Measurements from ENCODE around the gene RBMS1.

Gene RBMS1

DNA sequence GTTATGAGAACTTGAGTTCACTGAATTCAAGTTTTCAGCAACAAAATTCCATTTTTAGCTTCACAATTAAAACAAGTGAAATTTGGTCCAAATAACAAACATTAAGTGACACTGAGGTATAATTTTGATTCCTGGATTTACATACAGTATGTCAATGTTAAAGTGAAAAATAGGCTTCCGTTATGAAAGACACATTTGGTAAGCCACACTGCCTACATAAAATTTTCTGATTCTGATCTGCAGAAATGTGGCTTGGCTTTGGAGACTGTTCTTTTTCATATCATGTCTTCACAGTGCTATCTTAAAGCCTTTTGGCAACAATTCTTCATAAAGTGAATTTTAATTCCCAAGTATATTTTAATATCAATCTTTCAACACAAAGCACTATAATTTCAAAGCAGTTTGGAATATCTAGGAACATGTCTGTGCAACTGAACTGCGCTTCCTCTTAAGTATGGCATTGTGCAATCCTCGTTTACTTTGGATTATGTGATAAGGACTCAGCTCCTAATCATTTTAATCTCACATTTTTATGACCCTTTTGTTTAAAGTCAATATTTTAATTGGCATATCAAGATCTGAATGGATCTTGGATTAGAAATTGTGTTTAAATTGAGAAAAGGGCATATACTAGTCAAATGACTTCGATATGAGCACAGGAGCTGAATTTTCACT is 60.0 kb downstream of the RBMS1 start:
- no peak overlapping the region for H3K4me3 ChIP-seq (ENCODE audit: low read length)
- no peaks in the 10 kb centered on the region for H3K27me3 ChIP-seq (ENCODE audit: insufficient read depth, low read length)
- peaks cover 13% of the 10 kb centered on the region; the same call in 1 of the 2 replicates for H3K4me1 ChIP-seq (ENCODE audit: insufficient read depth, low read length)
- H3K9ac ChIP-seq (ENCODE audit: low read depth, low read length) = no peak overlapping the region
- WGBS = 95% methylated on average over 4 of the region's 4 CpGs
- no peak overlapping the region for H3K27ac ChIP-seq (ENCODE audit: low read depth, low read length)
- H3K36me3 ChIP-seq (ENCODE audit: insufficient read depth, low read length) = 0 out of 2 replicates have a peak, but pooled peaks cover 8% of the 10 kb centered on the region
- H3K9me3 ChIP-seq (ENCODE audit: insufficient read depth, low read depth, low read length) = peaks cover 10% of the 10 kb centered on the region; the same call in 1 of the 2 replicates

GRCh38 chr2:160432633-160433032 is 61.0 kb downstream of the RBMS1 start:
- Histone ChIP-seq H3K9me3 (ENCODE audit: insufficient read depth, low read depth, low read length) (peaks cover 10% of the 10 kb centered on the region; the same call in 1 of the 2 replicates), H3K4me3 (ENCODE audit: low read length) (no peak overlapping the region), H3K4me1 (ENCODE audit: insufficient read depth, low read length) (peaks cover 16% of the 10 kb centered on the region; the same call in 1 of the 2 replicates), H3K36me3 (ENCODE audit: insufficient read depth, low read length) (0 out of 2 replicates have a peak, but pooled peaks cover 8% of the 10 kb centered on the region), H3K9ac (ENCODE audit: low read depth, low read length) (no peak overlapping the region), H3K27me3 (ENCODE audit: insufficient read depth, low read length) (no peaks in the 10 kb centered on the region), H3K27ac (ENCODE audit: low read depth, low read length) (no peak overlapping the region)
- WGBS = 86% methylated on average over 4 of the region's 4 CpGs

- WGBS = 94% methylated on average over 1 of the region's 1 CpG
- H3K9ac ChIP-seq (ENCODE audit: low read depth, low read length) = no peak overlapping the region
- H3K27ac ChIP-seq (ENCODE audit: low read depth, low read length) = no peak overlapping the region
- H3K9me3 ChIP-seq (ENCODE audit: insufficient read depth, low read depth, low read length) = peaks cover 10% of the 10 kb centered on the region; the same call in 1 of the 2 replicates
- no peak overlapping the region for H3K4me3 ChIP-seq (ENCODE audit: low read length)
- H3K27me3 ChIP-seq (ENCODE audit: insufficient read depth, low read length) = no peaks in the 10 kb centered on the region
- 0 out of 2 replicates have a peak, but pooled peaks cover 8% of the 10 kb centered on the region for H3K36me3 ChIP-seq (ENCODE audit: insufficient read depth, low read length)
- H3K4me1 ChIP-seq (ENCODE audit: insufficient read depth, low read length) = peaks cover 25% of the 10 kb centered on the region; the same call in 1 of the 2 replicates
Observed at GRCh38 chr2:160431441-160431840, 62.2 kb downstream of the RBMS1 start.

GRCh38 chr2:160430001-160430344 is 63.6 kb downstream of the RBMS1 start:
- H3K27me3 ChIP-seq (ENCODE audit: insufficient read depth, low read length) = no peaks in the 10 kb centered on the region
- 0 out of 2 replicates have a peak, but pooled peaks cover 8% of the 10 kb centered on the region for H3K36me3 ChIP-seq (ENCODE audit: insufficient read depth, low read length)
- H3K27ac ChIP-seq (ENCODE audit: low read depth, low read length) = no peak overlapping the region
- H3K9me3 ChIP-seq (ENCODE audit: insufficient read depth, low read depth, low read length) = peaks cover 10% of the 10 kb centered on the region; the same call in 1 of the 2 replicates
- peaks cover 25% of the 10 kb centered on the region; the same call in 1 of the 2 replicates for H3K4me1 ChIP-seq (ENCODE audit: insufficient read depth, low read length)
- H3K9ac ChIP-seq (ENCODE audit: low read depth, low read length) = no peak overlapping the region
- H3K4me3 ChIP-seq (ENCODE audit: low read length) = no peak overlapping the region

GRCh38 chr2:160429248-160430000 is 64.2 kb downstream of the RBMS1 start:
- Histone ChIP-seq H3K36me3 (ENCODE audit: insufficient read depth, low read length) (0 out of 2 replicates have a peak, but pooled peaks cover 8% of the 10 kb centered on the region), H3K4me3 (ENCODE audit: low read length) (no peak overlapping the region), H3K9me3 (ENCODE audit: insufficient read depth, low read depth, low read length) (peaks cover 10% of the 10 kb centered on the region; the same call in 1 of the 2 replicates), H3K27me3 (ENCODE audit: insufficient read depth, low read length) (no peaks in the 10 kb centered on the region), H3K9ac (ENCODE audit: low read depth, low read length) (no peak overlapping the region), H3K4me1 (ENCODE audit: insufficient read depth, low read length) (peaks cover 21% of the 10 kb centered on the region; the same call in 1 of the 2 replicates), H3K27ac (ENCODE audit: low read depth, low read length) (no peak overlapping the region)
- no CpG with 5 or more reads among the region's 1 CpG for WGBS

DNA sequence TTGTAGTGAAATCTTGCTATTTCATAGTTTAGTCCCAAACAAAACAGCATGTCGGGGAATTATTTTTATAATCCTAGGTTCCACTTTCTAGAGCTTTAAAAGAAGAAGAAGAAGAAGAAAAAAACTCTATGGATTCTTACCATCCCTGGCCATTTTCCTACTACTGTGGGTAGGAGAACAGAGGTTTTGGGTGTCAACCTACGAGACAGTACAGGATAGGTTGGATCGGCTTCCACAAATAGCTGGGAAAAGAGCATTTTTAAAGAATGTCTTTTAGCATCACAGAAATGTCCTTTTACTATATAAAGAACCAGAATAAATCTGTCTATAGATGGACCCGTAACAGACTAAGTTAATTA is 65.2 kb downstream of the RBMS1 start:
- Histone ChIP-seq H3K9ac (ENCODE audit: low read depth, low read length) (no peak overlapping the region), H3K4me1 (ENCODE audit: insufficient read depth, low read length) (peaks cover 19% of the 10 kb centered on the region; the same call in 1 of the 2 replicates), H3K36me3 (ENCODE audit: insufficient read depth, low read length) (0 out of 2 replicates have a peak, but pooled peaks cover 8% of the 10 kb centered on the region), H3K27ac (ENCODE audit: low read depth, low read length) (no peak overlapping the region), H3K4me3 (ENCODE audit: low read length) (no peak overlapping the region), H3K27me3 (ENCODE audit: insufficient read depth, low read length) (no peaks in the 10 kb centered on the region), H3K9me3 (ENCODE audit: insufficient read depth, low read depth, low read length) (peaks cover 10% of the 10 kb centered on the region; the same call in 1 of the 2 replicates)
- no CpG with 5 or more reads among the region's 4 CpGs for WGBS

- Histone ChIP-seq H3K9me3 (ENCODE audit: insufficient read depth, low read depth, low read length) (peaks cover 10% of the 10 kb centered on the region; the same call in 1 of the 2 replicates), H3K4me1 (ENCODE audit: insufficient read depth, low read length) (peaks cover 18% of the 10 kb centered on the region; the same call in 1 of the 2 replicates), H3K27me3 (ENCODE audit: insufficient read depth, low read length) (no peaks in the 10 kb centered on the region), H3K9ac (ENCODE audit: low read depth, low read length) (no peak overlapping the region), H3K27ac (ENCODE audit: low read depth, low read length) (no peak overlapping the region), H3K36me3 (ENCODE audit: insufficient read depth, low read length) (0 out of 2 replicates have a peak, but pooled peaks cover 8% of the 10 kb centered on the region), H3K4me3 (ENCODE audit: low read length) (no peak overlapping the region)
- WGBS = 96% methylated on average over 6 of the region's 7 CpGs
Observed at GRCh38 chr2:160427629-160428404, 65.8 kb downstream of the RBMS1 start.

DNA sequence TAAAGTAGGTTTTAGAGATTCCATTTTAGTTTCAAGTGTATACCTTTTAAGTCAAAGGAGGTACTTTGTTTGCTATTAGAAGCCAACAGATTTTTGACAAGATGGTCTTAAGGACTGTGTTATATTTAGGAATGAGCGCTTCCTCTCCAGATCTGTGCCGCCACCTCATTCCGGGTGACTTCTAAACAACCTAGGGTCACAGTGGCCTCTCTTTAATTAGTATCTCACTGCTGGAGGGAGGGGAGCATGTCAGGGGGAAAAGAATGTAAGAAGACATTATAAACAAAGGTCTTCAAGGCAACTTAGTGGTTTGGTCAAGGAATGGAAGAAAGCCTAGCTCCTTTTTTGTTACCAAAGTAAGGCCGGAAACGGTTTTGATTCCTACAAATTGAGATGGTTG is 67.0 kb downstream of the RBMS1 start:
- Histone ChIP-seq H3K9ac (ENCODE audit: low read depth, low read length) (no peak overlapping the region), H3K4me1 (ENCODE audit: insufficient read depth, low read length) (peaks cover 12% of the 10 kb centered on the region; the same call in 1 of the 2 replicates), H3K36me3 (ENCODE audit: insufficient read depth, low read length) (0 out of 2 replicates have a peak, but pooled peaks cover 8% of the 10 kb centered on the region), H3K4me3 (ENCODE audit: low read length) (no peak overlapping the region), H3K27ac (ENCODE audit: low read depth, low read length) (no peak overlapping the region), H3K9me3 (ENCODE audit: insufficient read depth, low read depth, low read length) (peaks cover 10% of the 10 kb centered on the region; the same call in 1 of the 2 replicates), H3K27me3 (ENCODE audit: insufficient read depth, low read length) (no peaks in the 10 kb centered on the region)
- 93% methylated on average over 5 of the region's 5 CpGs for WGBS

GRCh38 chr2:160425434-160426151 is 68.0 kb downstream of the RBMS1 start:
- peaks cover 12% of the 10 kb centered on the region; the same call in 1 of the 2 replicates for H3K4me1 ChIP-seq (ENCODE audit: insufficient read depth, low read length)
- H3K27ac ChIP-seq (ENCODE audit: low read depth, low read length) = no peak overlapping the region
- 97% methylated on average over 3 of the region's 4 CpGs for WGBS
- H3K27me3 ChIP-seq (ENCODE audit: insufficient read depth, low read length) = no peaks in the 10 kb centered on the region
- H3K4me3 ChIP-seq (ENCODE audit: low read length) = no peak overlapping the region
- 0 out of 2 replicates have a peak, but pooled peaks cover 5% of the 10 kb centered on the region for H3K36me3 ChIP-seq (ENCODE audit: insufficient read depth, low read length)
- peaks cover 10% of the 10 kb centered on the region; the same call in 1 of the 2 replicates for H3K9me3 ChIP-seq (ENCODE audit: insufficient read depth, low read depth, low read length)
- H3K9ac ChIP-seq (ENCODE audit: low read depth, low read length) = no peak overlapping the region

DNA sequence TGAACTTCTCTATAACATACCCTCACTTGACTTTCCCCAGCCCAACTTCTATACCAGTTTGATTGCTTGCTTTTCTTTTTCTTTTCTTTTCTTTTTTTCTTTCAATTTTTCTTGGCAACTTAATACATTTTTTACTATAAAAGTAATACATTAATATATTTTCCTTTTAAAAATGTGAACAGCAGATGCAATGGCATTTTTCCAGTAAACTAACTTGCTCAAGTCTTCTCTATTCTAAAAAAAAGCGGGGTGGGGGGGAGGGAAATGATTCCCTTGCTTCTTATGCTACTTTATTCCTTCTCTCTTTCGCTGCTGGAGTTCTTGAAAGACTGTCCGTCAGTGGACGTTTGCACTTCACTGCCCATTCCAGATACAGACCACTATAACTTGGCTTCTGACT is 70.5 kb downstream of the RBMS1 start:
- Histone ChIP-seq H3K36me3 (ENCODE audit: insufficient read depth, low read length) (no peaks in the 10 kb centered on the region), H3K27me3 (ENCODE audit: insufficient read depth, low read length) (no peaks in the 10 kb centered on the region), H3K4me3 (ENCODE audit: low read length) (no peak overlapping the region), H3K9ac (ENCODE audit: low read depth, low read length) (no peak overlapping the region), H3K4me1 (ENCODE audit: insufficient read depth, low read length) (peaks cover 20% of the 10 kb centered on the region), H3K9me3 (ENCODE audit: insufficient read depth, low read depth, low read length) (no peaks in the 10 kb centered on the region), H3K27ac (ENCODE audit: low read depth, low read length) (no peak overlapping the region)
- 95% methylated on average over 3 of the region's 4 CpGs for whole genome bisulfite sequencing

Data from HUES64 (cell line).